GM23248 (cell line): ENCODE data around the gene MINDY2. TPM values are rescaled to one million over a fixed set of nuclear protein-coding genes. Genes with fewer than 3 reads are reported as not detected.

Experiments used
- DNase-seq: peaks from one replicate; pipeline ENCODE4 v3.0.0-alpha.2; 2015
- H2AFZ ChIP-seq: fragments of 200-600 bp; sonication (generic); 2 replicates; pipeline ENCODE4 v1.6.1; 2016; ENCODE audit warnings: antibody characterized with exemption
- H3F3A ChIP-seq: fragments of 200-600 bp; sonication (generic); 2 replicates; pipeline ENCODE4 v1.6.1; 2016; ENCODE audit warnings: mild to moderate bottlenecking, antibody characterized with exemption, mixed run types; ENCODE audit not compliant: insufficient read depth
- H3K27ac ChIP-seq: fragments of 200-600 bp; sonication (generic); 2 replicates; pipeline ENCODE4 v1.5.1; 2016; ENCODE audit warnings: mild to moderate bottlenecking
- H3K27me3 ChIP-seq: fragments of 200-600 bp; sonication (generic); replicated peaks from 2 replicates; pipeline ENCODE4 v1.6.1; 2016; ENCODE audit warnings: mild to moderate bottlenecking; ENCODE audit not compliant: insufficient read depth
- H3K36me3 ChIP-seq: fragments of 200-600 bp; sonication (generic); 2 replicates; pipeline ENCODE4 v1.6.1; 2016; ENCODE audit warnings: low read depth, mild to moderate bottlenecking
- H3K4me1 ChIP-seq: fragments of 200-600 bp; sonication (generic); 2 replicates; pipeline ENCODE4 v1.6.1; 2016; ENCODE audit warnings: mild to moderate bottlenecking; ENCODE audit not compliant: insufficient read depth
- H3K4me2 ChIP-seq: fragments of 200-600 bp; sonication (generic); one replicate; pipeline ENCODE4 v1.6.1; 2016; ENCODE audit warnings: mild to moderate bottlenecking; ENCODE audit not compliant: unreplicated experiment
- H3K4me3 ChIP-seq: fragments of 200-600 bp; sonication (generic); 2 replicates; pipeline ENCODE4 v1.5.1; 2016; ENCODE audit warnings: mild to moderate bottlenecking
- H3K79me2 ChIP-seq: fragments of 200-600 bp; sonication (generic); 2 replicates; pipeline ENCODE4 v1.6.1; 2016; ENCODE audit warnings: mild to moderate bottlenecking; ENCODE audit not compliant: insufficient read depth
- H3K9ac ChIP-seq: fragments of 200-600 bp; sonication (generic); 2 replicates; pipeline ENCODE4 v1.6.1; 2016; ENCODE audit warnings: mild to moderate bottlenecking
- H3K9me2 ChIP-seq: fragments of 200-600 bp; sonication (generic); 2 replicates; pipeline ENCODE4 v1.6.1; 2016; ENCODE audit warnings: mixed run types, mild to moderate bottlenecking, moderate library complexity; ENCODE audit not compliant: insufficient read depth
- H3K9me3 ChIP-seq: fragments of 200-600 bp; sonication (generic); one replicate; pipeline ENCODE4 v1.6.1; 2017; ENCODE audit warnings: low read depth
- H4K20me1 ChIP-seq: fragments of 200-600 bp; sonication (generic); 2 replicates; pipeline ENCODE4 v1.6.0; 2016; ENCODE audit not compliant: insufficient read depth
- EZH2 ChIP-seq: fragments of 200-600 bp; sonication (generic); IDR thresholded peaks from 2 replicates; pipeline ENCODE4 v1.6.1; 2018; ENCODE audit warnings: antibody characterized with exemption, mild to moderate bottlenecking; ENCODE audit not compliant: insufficient read depth, poor library complexity, severe bottlenecking
- EZH2phosphoT487 ChIP-seq: fragments of 200-600 bp; sonication (generic); IDR thresholded peaks from 2 replicates; pipeline ENCODE4 v1.6.1; 2018; ENCODE audit warnings: antibody characterized with exemption, moderate library complexity, mild to moderate bottlenecking, low read depth; ENCODE audit not compliant: insufficient read depth
- WGBS, 2 experiments: methylation state at CpG; one replicate each; pipeline ENCODE4 v1.1.6; 2015 to 2017; ENCODE audit warnings: low lambda C conversion rate in 2 of 2, low coverage in 1 of 2; ENCODE audit errors: missing lambda C conversion rate in 2 of 2; 5-methylcytosine and 5-hydroxymethylcytosine counted together
- in situ Hi-C: fragments of 300-500 bp; cut with MboI; formaldehyde crosslinking; loops from 2 replicates; pipeline ENCODE4 v1.15.0; 2020
- polyA plus RNA-seq: library from polyadenylated mRNA; unstranded; fragments of >200 nt; fragmentation: Nextera tagmentation; extraction: Ambion mirVana; gene quantifications from 2 replicates; pipeline ENCODE4 v1.2.1, GENCODE V29; 2016
- total RNA-seq: library from RNA; depleted of rRNA; stranded (reverse); fragments of >200 nt; shearing (Covaris generic); gene quantifications from 2 replicates; pipeline ENCODE4 v1.2.3, GENCODE V29; 2014

MINDY2 gene
- total and polyA plus RNA-seq, 2 experiments from 2014 or later = 28.7 to 47.1 TPM

GRCh38 chr15:58758141-58758540, 13.0 kb upstream of the MINDY2 start:
- Histone ChIP-seq H3K4me1 (no peaks in the 10 kb centered on the region), H3K27ac (no peak overlapping the region), H4K20me1 (no peaks in the 10 kb centered on the region), H3K36me3 (no peaks in the 10 kb centered on the region), H3K9me2 (no peaks in the 10 kb centered on the region), H3F3A (no peaks in the 10 kb centered on the region), H3K4me2 (no peak overlapping the region), H3K27me3 (no peaks in the 10 kb centered on the region), H3K79me2 (no peaks in the 10 kb centered on the region), H3K9ac (no peak overlapping the region), H3K4me3 (no peak overlapping the region), H2AFZ (peak overlapping the region; percentile 23; the same call in 1 of the 2 replicates), H3K9me3 (no peaks in the 10 kb centered on the region)
- in situ Hi-C loops = loop anchor here (10.0 kb wide), 1 partner anchor 523 kb away; no protein-coding TSS in a partner anchor
- TF ChIP-seq EZH2phosphoT487 = no peak
- no peak for TF ChIP-seq EZH2
- 2 to 8% methylated on average over 3 of the region's 3 CpGs for WGBS, 2 experiments
- peak; percentile 45 for DNase-seq

GRCh38 chr15:58760385-58761009, 10.6 kb upstream of the MINDY2 start:
- Histone ChIP-seq H4K20me1 (no peaks in the 10 kb centered on the region), H3K27ac (no peak overlapping the region), H3K27me3 (no peaks in the 10 kb centered on the region), H3K9me3 (no peaks in the 10 kb centered on the region), H3K4me2 (no peak overlapping the region), H3K9me2 (no peaks in the 10 kb centered on the region), H3K4me1 (no peaks in the 10 kb centered on the region), H2AFZ (no peak overlapping the region), H3K4me3 (no peak overlapping the region), H3K9ac (no peak overlapping the region), H3K36me3 (no peaks in the 10 kb centered on the region), H3K79me2 (no peaks in the 10 kb centered on the region), H3F3A (no peaks in the 10 kb centered on the region)
- no peak for DNase-seq
- in situ Hi-C loops = no loop called here
- WGBS, 2 experiments = 85 to 86% methylated on average over 7 of the region's 7 CpGs
- TF ChIP-seq EZH2 = no peak

GRCh38 chr15:58761010-58761388, 10.1 kb upstream of the MINDY2 start:
- H3F3A ChIP-seq = no peaks in the 10 kb centered on the region
- no peaks in the 10 kb centered on the region for H3K9me3 ChIP-seq
- no peak for TF ChIP-seq EZH2
- no peak for TF ChIP-seq EZH2phosphoT487
- in situ Hi-C loops = no loop called here
- no peaks in the 10 kb centered on the region for H3K79me2 ChIP-seq
- H3K4me2 ChIP-seq = no peak overlapping the region
- no peak overlapping the region for H3K27ac ChIP-seq
- no peaks in the 10 kb centered on the region for H3K9me2 ChIP-seq
- no peaks in the 10 kb centered on the region for H3K36me3 ChIP-seq
- no peaks in the 10 kb centered on the region for H4K20me1 ChIP-seq
- no peak overlapping the region for H2AFZ ChIP-seq
- H3K4me1 ChIP-seq = no peaks in the 10 kb centered on the region
- no peak overlapping the region for H3K4me3 ChIP-seq
- H3K9ac ChIP-seq = no peak overlapping the region
- DNase-seq = no peak
- 74 to 77% methylated on average over 1 of the region's 1 CpG for whole genome bisulfite sequencing, 2 experiments
- no peaks in the 10 kb centered on the region for H3K27me3 ChIP-seq

- Histone ChIP-seq H3K79me2 (no peaks in the 10 kb centered on the region), H3K9me3 (no peaks in the 10 kb centered on the region), H3K4me1 (no peaks in the 10 kb centered on the region), H3K4me2 (no peak overlapping the region), H3K9ac (no peak overlapping the region), H3K36me3 (no peaks in the 10 kb centered on the region), H3K4me3 (no peak overlapping the region), H3K27me3 (no peaks in the 10 kb centered on the region), H4K20me1 (no peaks in the 10 kb centered on the region), H3K9me2 (no peaks in the 10 kb centered on the region), H3K27ac (no peak overlapping the region), H2AFZ (no peak overlapping the region), H3F3A (no peaks in the 10 kb centered on the region)
- TF ChIP-seq EZH2phosphoT487 (no peak), EZH2 (no peak)
- no peak for DNase-seq
- in situ Hi-C loops = no loop called here
Observed at GRCh38 chr15:58762285-58762684, 8.8 kb upstream of the MINDY2 start.

GRCh38 chr15:58762731-58763130, 8.4 kb upstream of the MINDY2 start:
- no peaks in the 10 kb centered on the region for H4K20me1 ChIP-seq
- no peaks in the 10 kb centered on the region for H3K9me3 ChIP-seq
- H3K4me1 ChIP-seq = no peaks in the 10 kb centered on the region
- WGBS, 2 experiments = 89 to 96% methylated on average over 1 of the region's 1 CpG
- no peak overlapping the region for H3K9ac ChIP-seq
- H3K36me3 ChIP-seq = no peaks in the 10 kb centered on the region
- no peak overlapping the region for H3K4me2 ChIP-seq
- no peak for DNase-seq
- no peak overlapping the region for H2AFZ ChIP-seq
- H3K27ac ChIP-seq = no peak overlapping the region
- TF ChIP-seq EZH2 (no peak), EZH2phosphoT487 (no peak)
- H3K9me2 ChIP-seq = no peaks in the 10 kb centered on the region
- H3K79me2 ChIP-seq = no peaks in the 10 kb centered on the region
- H3K27me3 ChIP-seq = no peaks in the 10 kb centered on the region
- no peak overlapping the region for H3K4me3 ChIP-seq
- in situ Hi-C loops = no loop called here
- H3F3A ChIP-seq = no peaks in the 10 kb centered on the region
